HepG2 (cell line): ENCODE results near the gene MRGPRE. TPM values are rescaled to one million over a fixed set of nuclear protein-coding genes. Genes with fewer than 3 reads are reported as not detected.

Experiments used
- ATAC-seq: fragments of 200-7000 bp; cut with Tn5 transposase; 3 replicates; pipeline ENCODE4 v1.9.1; 2020; ENCODE audit warnings: mild to moderate bottlenecking, moderate library complexity
- BruUV-seq: library from RNA; stranded (reverse); fragments of 400-500 nt; replicated peaks from 2 replicates; lab custom pipeline; 2021; lab: Mats Ljungman, UMichigan
- CTCF ChIA-PET: fragments of 300-600 bp; formaldehyde crosslinking; extraction: SDS; loops from one replicate; lab custom pipeline; 2021; ENCODE audit warnings: low total read pairs, inconsistent platforms, low intra/inter-chr PET ratio; lab: Yijun Ruan, JAX
- POLR2A ChIA-PET: fragments of 350-600 bp; sonication (Branson Sonifier 250); formaldehyde crosslinking; loops from one replicate; lab custom pipeline; 2020; ENCODE audit warnings: antibody characterized with exemption, inconsistent platforms; lab: Yijun Ruan, JAX
- DNase-seq: peaks from one replicate; pipeline ENCODE4 v3.0.0-alpha.2; 2015; ENCODE audit warnings: low spot score
- FAIRE-seq: peaks from 3 replicates; lab custom pipeline; 2011; peaks lifted over from hg19 to GRCh38; lab: Jason Lieb, UNC
- H2AFZ ChIP-seq: one replicate; pipeline ENCODE4 v1.6.1; 2011; ENCODE audit warnings: low read length, inconsistent platforms
- H3K27ac ChIP-seq: fragments of 300-600 bp; 3 replicates; pipeline ENCODE4 v1.8.0; 2011; ENCODE audit warnings: mixed run types, mild to moderate bottlenecking, mixed read lengths, low read length, inconsistent platforms; ENCODE audit not compliant: insufficient read depth; ENCODE audit errors: extremely low read length
- H3K27me3 ChIP-seq, 2 experiments: fragments of 200-600 bp in 1 of 2; 2 replicates in 1 of 2; 3 replicates in 1 of 2; pipeline versions ENCODE4 v1.6.0 to v1.8.0; 2011; ENCODE audit warnings: low read length in 2 of 2, mild to moderate bottlenecking in 2 of 2, moderate library complexity in 2 of 2, inconsistent platforms in 1 of 2; ENCODE audit not compliant: insufficient read depth in 2 of 2, control insufficient read depth in 1 of 2
- H3K36me3 ChIP-seq, 2 experiments: fragments of 200-600 bp in 1 of 2; replicated peaks in 1 of 2; 2 replicates in 1 of 2; 3 replicates in 1 of 2; pipeline versions ENCODE4 v1.5.1 to v1.8.0; 2011; ENCODE audit warnings: low read length in 2 of 2, inconsistent platforms in 1 of 2; ENCODE audit not compliant: insufficient read depth in 2 of 2, control insufficient read depth in 1 of 2
- H3K4me1 ChIP-seq: 2 replicates; pipeline ENCODE4 v1.5.1; 2012; ENCODE audit warnings: low read length, inconsistent platforms; ENCODE audit not compliant: insufficient read depth
- H3K4me2 ChIP-seq: 2 replicates; pipeline ENCODE4 v1.6.0; 2011; ENCODE audit warnings: low read depth, low read length, inconsistent platforms
- H3K4me3 ChIP-seq, 3 experiments: fragments of 200-600 bp in 1 of 3; sonication (generic), shearing (Covaris generic) in 1 of 3; replicated peaks in 1 of 3; 2 replicates each; pipeline ENCODE4 v1.5.1; 2011 to 2016; ENCODE audit warnings: low read length in 3 of 3, inconsistent platforms in 2 of 3, low read depth in 2 of 3, mild to moderate bottlenecking in 2 of 3, control low read depth in 1 of 3, mixed read lengths in 1 of 3; ENCODE audit not compliant: insufficient read depth in 1 of 3
- H3K79me2 ChIP-seq: one replicate; pipeline ENCODE4 v1.6.1; 2011; ENCODE audit warnings: low read length, inconsistent platforms; ENCODE audit not compliant: insufficient read depth
- H3K9ac ChIP-seq: 2 replicates; pipeline ENCODE4 v1.6.0; 2011; ENCODE audit warnings: mild to moderate bottlenecking, low read depth, low read length, inconsistent platforms; ENCODE audit not compliant: insufficient read depth
- H3K9me3 ChIP-seq: 2 replicates; pipeline ENCODE4 v1.5.1; 2012; ENCODE audit warnings: mild to moderate bottlenecking, low read length
- H4K20me1 ChIP-seq: 2 replicates; pipeline ENCODE4 v1.6.0; 2011; ENCODE audit warnings: inconsistent platforms, mild to moderate bottlenecking, low read length, moderate library complexity; ENCODE audit not compliant: insufficient read depth
- EZH2 ChIP-seq: conservative IDR thresholded peaks from 2 replicates; pipeline ENCODE4 v1.6.1; 2012; ENCODE audit warnings: mild to moderate bottlenecking, low read depth, low read length, moderate library complexity
- FLYWCH1 ChIP-seq: sonication (generic); formaldehyde crosslinking; IDR thresholded peaks from 2 replicates; pipeline ENCODE4 v1.8.1; 2023; ENCODE audit warnings: mild to moderate bottlenecking, missing genetic modification reagents
- ISX ChIP-seq: sonication (generic); formaldehyde crosslinking; conservative IDR thresholded peaks from 2 replicates; pipeline ENCODE4 v1.5.0; 2020; ENCODE audit warnings: missing genetic modification reagents
- KLF13 ChIP-seq: sonication (generic); formaldehyde crosslinking; IDR thresholded peaks from 2 replicates; pipeline ENCODE4 v1.4.0; 2020; ENCODE audit warnings: mild to moderate bottlenecking, missing genetic modification reagents
- ZNF296 ChIP-seq: sonication (generic); formaldehyde crosslinking; conservative IDR thresholded peaks from 2 replicates; pipeline ENCODE4 v1.5.0; 2020; ENCODE audit warnings: mild to moderate bottlenecking, missing genetic modification reagents
- WGBS: methylation state at CpG from one replicate; pipeline ENCODE4 v1.1.6; 2017; ENCODE audit warnings: low lambda C conversion rate; 5-methylcytosine and 5-hydroxymethylcytosine counted together
- in situ Hi-C: cut with HindIII; loops from 2 replicates; pipeline ENCODE4 v1.10.0; 2017; ENCODE audit warnings: low pct_unique_long_range_greater_than_20kb; ENCODE audit not compliant: extremely low pct_ligation_motif_present
- intact Hi-C: fragments of 100-400 bp; cut with micrococcal nuclease; formaldehyde crosslinking; loops from one replicate; pipeline ENCODE4 v1.10.0; 2022; ENCODE audit not compliant: unreplicated experiment
- polyA plus RNA-seq, 8 experiments: library from polyadenylated mRNA; depleted of rRNA in 3 of 8; stranded (reverse) in 7 of 8; unstranded in 1 of 8; fragments of >200 nt; fragmentation: Illumina TruSeq in 4 of 8; extraction: Trizol in 4 of 8; gene quantifications; 2 replicates each; pipeline versions ENCODE4 v1.2.1 to v1.2.3, GENCODE V29; 2011 to 2016; ENCODE audit warnings: low read depth in 4 of 8, missing spikeins in 1 of 8, mixed read lengths in 1 of 8; ENCODE audit not compliant: insufficient read depth in 1 of 8
- total RNA-seq, 5 experiments: library from RNA; depleted of rRNA; stranded (reverse); fragments of >200 nt; fragmentation: Illumina TruSeq; extraction: Trizol; gene quantifications; 2 replicates each; pipeline ENCODE4 v1.2.3, GENCODE V29; 2016; ENCODE audit warnings: low read depth in 1 of 5
- TF ChIP-seq, protein P1 (sequence below): sonication (generic); formaldehyde crosslinking; IDR thresholded peaks from 2 replicates; pipeline ENCODE4 v1.4.0; 2020; ENCODE audit warnings: mild to moderate bottlenecking, missing genetic modification reagents, borderline replicate concordance
- TF ChIP-seq, protein P2 (sequence below), 2 experiments: fragments of 450-650 bp in 1 of 2; sonication (generic) in 1 of 2; formaldehyde crosslinking; IDR thresholded peaks; 2 replicates each; pipeline versions ENCODE4 v1.5.0 to v1.8.0; 2020 to 2022; ENCODE audit warnings: mild to moderate bottlenecking in 1 of 2, missing genetic modification reagents in 1 of 2
- TF ChIP-seq, protein P3 (sequence below): sonication (generic); formaldehyde crosslinking; IDR thresholded peaks from 2 replicates; pipeline ENCODE4 v1.4.0; 2020; ENCODE audit warnings: missing genetic modification reagents
- TF ChIP-seq, protein P4 (sequence below): sonication (generic); formaldehyde crosslinking; IDR thresholded peaks from 2 replicates; pipeline ENCODE4 v1.5.0; 2020; ENCODE audit warnings: missing genetic modification reagents
- TF ChIP-seq, protein P5 (sequence below): sonication (generic); formaldehyde crosslinking; IDR thresholded peaks from 2 replicates; pipeline ENCODE4 v1.4.0; 2020; ENCODE audit warnings: missing genetic modification reagents, borderline replicate concordance

MRGPRE gene
- total and polyA plus RNA-seq, 2 of the 13 experiments (the other 11 are each of a cell fraction or from before 2014, with no cell fraction given), result not detected

DNA sequence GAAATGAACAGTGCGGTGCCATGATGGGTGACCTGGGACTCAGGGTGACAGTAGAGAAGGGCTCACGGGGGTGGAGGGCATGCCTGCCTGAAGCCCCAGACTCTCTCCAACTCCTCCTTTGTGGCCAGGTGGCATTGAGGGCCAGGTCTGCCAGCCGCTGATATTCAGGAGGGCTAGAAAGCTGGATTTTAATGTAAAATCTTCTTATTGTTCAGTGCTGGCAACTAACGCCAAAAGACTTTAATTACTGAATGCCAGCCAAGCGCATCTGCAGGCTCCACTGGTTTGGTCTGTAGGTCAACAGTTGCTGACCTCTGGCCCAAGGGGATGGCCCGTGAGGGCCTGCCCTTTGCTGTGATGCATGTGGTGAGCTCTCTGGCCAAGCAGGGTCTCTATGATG lies 23.9 kb downstream of the MRGPRE start:
- H3K36me3 ChIP-seq, result no peaks in the 10 kb centered on the region
- ChIA-PET POLR2A (no interaction called here), CTCF (no interaction called here)
- intact Hi-C loops (no loop called here), in situ Hi-C loops (no loop called here)
- no peak overlapping the region for H2AFZ ChIP-seq
- TF ChIP-seq ISX (CRISPR knock-in tag) (no peak), ZNF296 (CRISPR knock-in tag) (no peak), FLYWCH1 (no peak), KLF13 (CRISPR knock-in tag) (no peak), EZH2 (no peak)
- TF ChIP-seq, protein P1, sequence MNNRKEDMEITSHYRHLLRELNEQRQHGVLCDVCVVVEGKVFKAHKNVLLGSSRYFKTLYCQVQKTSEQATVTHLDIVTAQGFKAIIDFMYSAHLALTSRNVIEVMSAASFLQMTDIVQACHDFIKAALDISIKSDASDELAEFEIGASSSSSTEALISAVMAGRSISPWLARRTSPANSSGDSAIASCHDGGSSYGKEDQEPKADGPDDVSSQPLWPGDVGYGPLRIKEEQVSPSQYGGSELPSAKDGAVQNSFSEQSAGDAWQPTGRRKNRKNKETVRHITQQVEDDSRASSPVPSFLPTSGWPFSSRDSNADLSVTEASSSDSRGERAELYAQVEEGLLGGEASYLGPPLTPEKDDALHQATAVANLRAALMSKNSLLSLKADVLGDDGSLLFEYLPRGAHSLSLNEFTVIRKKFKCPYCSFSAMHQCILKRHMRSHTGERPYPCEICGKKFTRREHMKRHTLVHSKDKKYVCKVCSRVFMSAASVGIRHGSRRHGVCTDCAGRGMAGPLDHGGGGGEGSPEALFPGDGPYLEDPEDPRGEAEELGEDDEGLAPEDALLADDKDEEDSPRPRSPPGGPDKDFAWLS, result no peak
- TF ChIP-seq, protein P2, sequence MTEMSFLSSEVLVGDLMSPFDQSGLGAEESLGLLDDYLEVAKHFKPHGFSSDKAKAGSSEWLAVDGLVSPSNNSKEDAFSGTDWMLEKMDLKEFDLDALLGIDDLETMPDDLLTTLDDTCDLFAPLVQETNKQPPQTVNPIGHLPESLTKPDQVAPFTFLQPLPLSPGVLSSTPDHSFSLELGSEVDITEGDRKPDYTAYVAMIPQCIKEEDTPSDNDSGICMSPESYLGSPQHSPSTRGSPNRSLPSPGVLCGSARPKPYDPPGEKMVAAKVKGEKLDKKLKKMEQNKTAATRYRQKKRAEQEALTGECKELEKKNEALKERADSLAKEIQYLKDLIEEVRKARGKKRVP (CRISPR knock-in tag; IDR thresholded peaks at IDR 0.05), result no peak
- TF ChIP-seq, protein P3, sequence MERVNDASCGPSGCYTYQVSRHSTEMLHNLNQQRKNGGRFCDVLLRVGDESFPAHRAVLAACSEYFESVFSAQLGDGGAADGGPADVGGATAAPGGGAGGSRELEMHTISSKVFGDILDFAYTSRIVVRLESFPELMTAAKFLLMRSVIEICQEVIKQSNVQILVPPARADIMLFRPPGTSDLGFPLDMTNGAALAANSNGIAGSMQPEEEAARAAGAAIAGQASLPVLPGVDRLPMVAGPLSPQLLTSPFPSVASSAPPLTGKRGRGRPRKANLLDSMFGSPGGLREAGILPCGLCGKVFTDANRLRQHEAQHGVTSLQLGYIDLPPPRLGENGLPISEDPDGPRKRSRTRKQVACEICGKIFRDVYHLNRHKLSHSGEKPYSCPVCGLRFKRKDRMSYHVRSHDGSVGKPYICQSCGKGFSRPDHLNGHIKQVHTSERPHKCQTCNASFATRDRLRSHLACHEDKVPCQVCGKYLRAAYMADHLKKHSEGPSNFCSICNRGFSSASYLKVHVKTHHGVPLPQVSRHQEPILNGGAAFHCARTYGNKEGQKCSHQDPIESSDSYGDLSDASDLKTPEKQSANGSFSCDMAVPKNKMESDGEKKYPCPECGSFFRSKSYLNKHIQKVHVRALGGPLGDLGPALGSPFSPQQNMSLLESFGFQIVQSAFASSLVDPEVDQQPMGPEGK (CRISPR knock-in tag), result no peak
- TF ChIP-seq, protein P4, sequence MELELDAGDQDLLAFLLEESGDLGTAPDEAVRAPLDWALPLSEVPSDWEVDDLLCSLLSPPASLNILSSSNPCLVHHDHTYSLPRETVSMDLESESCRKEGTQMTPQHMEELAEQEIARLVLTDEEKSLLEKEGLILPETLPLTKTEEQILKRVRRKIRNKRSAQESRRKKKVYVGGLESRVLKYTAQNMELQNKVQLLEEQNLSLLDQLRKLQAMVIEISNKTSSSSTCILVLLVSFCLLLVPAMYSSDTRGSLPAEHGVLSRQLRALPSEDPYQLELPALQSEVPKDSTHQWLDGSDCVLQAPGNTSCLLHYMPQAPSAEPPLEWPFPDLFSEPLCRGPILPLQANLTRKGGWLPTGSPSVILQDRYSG, result no peak
- TF ChIP-seq, protein P5, sequence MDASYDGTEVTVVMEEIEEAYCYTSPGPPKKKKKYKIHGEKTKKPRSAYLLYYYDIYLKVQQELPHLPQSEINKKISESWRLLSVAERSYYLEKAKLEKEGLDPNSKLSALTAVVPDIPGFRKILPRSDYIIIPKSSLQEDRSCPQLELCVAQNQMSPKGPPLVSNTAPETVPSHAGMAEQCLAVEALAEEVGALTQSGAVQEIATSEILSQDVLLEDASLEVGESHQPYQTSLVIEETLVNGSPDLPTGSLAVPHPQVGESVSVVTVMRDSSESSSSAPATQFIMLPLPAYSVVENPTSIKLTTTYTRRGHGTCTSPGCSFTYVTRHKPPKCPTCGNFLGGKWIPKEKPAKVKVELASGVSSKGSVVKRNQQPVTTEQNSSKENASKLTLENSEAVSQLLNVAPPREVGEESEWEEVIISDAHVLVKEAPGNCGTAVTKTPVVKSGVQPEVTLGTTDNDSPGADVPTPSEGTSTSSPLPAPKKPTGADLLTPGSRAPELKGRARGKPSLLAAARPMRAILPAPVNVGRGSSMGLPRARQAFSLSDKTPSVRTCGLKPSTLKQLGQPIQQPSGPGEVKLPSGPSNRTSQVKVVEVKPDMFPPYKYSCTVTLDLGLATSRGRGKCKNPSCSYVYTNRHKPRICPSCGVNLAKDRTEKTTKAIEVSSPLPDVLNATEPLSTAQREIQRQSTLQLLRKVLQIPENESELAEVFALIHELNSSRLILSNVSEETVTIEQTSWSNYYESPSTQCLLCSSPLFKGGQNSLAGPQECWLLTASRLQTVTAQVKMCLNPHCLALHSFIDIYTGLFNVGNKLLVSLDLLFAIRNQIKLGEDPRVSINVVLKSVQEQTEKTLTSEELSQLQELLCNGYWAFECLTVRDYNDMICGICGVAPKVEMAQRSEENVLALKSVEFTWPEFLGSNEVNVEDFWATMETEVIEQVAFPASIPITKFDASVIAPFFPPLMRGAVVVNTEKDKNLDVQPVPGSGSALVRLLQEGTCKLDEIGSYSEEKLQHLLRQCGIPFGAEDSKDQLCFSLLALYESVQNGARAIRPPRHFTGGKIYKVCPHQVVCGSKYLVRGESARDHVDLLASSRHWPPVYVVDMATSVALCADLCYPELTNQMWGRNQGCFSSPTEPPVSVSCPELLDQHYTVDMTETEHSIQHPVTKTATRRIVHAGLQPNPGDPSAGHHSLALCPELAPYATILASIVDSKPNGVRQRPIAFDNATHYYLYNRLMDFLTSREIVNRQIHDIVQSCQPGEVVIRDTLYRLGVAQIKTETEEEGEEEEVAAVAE, result no peak
- no peak for DNase-seq
- H4K20me1 ChIP-seq, result no peaks in the 10 kb centered on the region
- H3K4me3 ChIP-seq, result no peak overlapping the region
- no peak overlapping the region for H3K9ac ChIP-seq
- no peak overlapping the region for H3K4me2 ChIP-seq
- H3K4me1 ChIP-seq, result no peaks in the 10 kb centered on the region
- no peaks in the 10 kb centered on the region for H3K79me2 ChIP-seq
- H3K27ac ChIP-seq, result no peak overlapping the region
- 13% methylated on average over 6 of the region's 6 CpGs for WGBS
- no peaks in the 10 kb centered on the region for H3K9me3 ChIP-seq
- peaks cover 7 to 26% of the 10 kb centered on the region in 2 experiments; a peak in 4 of 5 replicates for H3K27me3 ChIP-seq
- BruUV-seq, result no TSS peak
- FAIRE-seq, result no peak
- ATAC-seq, result no peak
